Heart left ventricle (tissue), 16 donors: ENCODE results near the gene DCLRE1A. TPM values are rescaled to one million over a fixed set of nuclear protein-coding genes. Genes with fewer than 3 reads are reported as not detected.
"Not testable (repeated sequence)": the region's sequence is repeated elsewhere in the genome, so short reads cannot be mapped to it uniquely, and the experiment has no call there.

ENCODE experiments used
- ATAC-seq, 4 donors: fragments of 200-7000 bp; cut with Tn5 transposase; one replicate each; pipeline ENCODE4 v1.9.1; 2020 to 2022; ENCODE audit warnings: moderate library complexity in 4 of 4, mild to moderate bottlenecking in 3 of 4, moderate number of reproducible peaks in 1 of 4
- DNase-seq, 5 donors: peaks; one replicate each; pipeline ENCODE4 v3.0.0-alpha.2; 2020
- H3K27ac ChIP-seq, 12 donors: fragments of 200-600 bp; sonication (generic) in 4 of 12; one replicate each; pipeline versions ENCODE4 v1.5.0 to v1.8.0; 2016 to 2022; ENCODE audit warnings: mild to moderate bottlenecking in 2 of 12
- H3K27me3 ChIP-seq, 9 donors: fragments of 200-600 bp; sonication (generic) in 2 of 9; one replicate each; pipeline versions ENCODE4 v1.5.1 to v1.8.0; 2016 to 2022; ENCODE audit warnings: mild to moderate bottlenecking in 3 of 9
- H3K36me3 ChIP-seq, 9 donors: fragments of 200-600 bp; sonication (generic) in 2 of 9; one replicate each; pipeline versions ENCODE4 v1.5.0 to v1.8.0; 2018 to 2022; ENCODE audit warnings: mild to moderate bottlenecking in 2 of 9
- H3K4me1 ChIP-seq, 12 donors: fragments of 200-600 bp; sonication (generic) in 4 of 12; one replicate each; pipeline versions ENCODE4 v1.5.0 to v1.8.0; 2016 to 2022; ENCODE audit warnings: mild to moderate bottlenecking in 3 of 12
- H3K4me3 ChIP-seq, 12 donors: fragments of 200-600 bp; sonication (generic) in 4 of 12; one replicate each; pipeline versions ENCODE4 v1.5.0 to v1.8.0; 2017 to 2022; ENCODE audit warnings: mild to moderate bottlenecking in 9 of 12, moderate library complexity in 4 of 12
- H3K9me3 ChIP-seq, 12 donors: fragments of 200-600 bp; sonication (generic) in 4 of 12; one replicate each; pipeline versions ENCODE4 v1.5.0 to v1.8.0; 2016 to 2022; ENCODE audit warnings: mild to moderate bottlenecking in 1 of 12
- POLR2A ChIP-seq, 2 donors: fragments of 450-650 bp; IDR thresholded peaks; one replicate each; pipeline ENCODE4 v1.6.1; 2017; ENCODE audit warnings: antibody characterized with exemption in 2 of 2, mild to moderate bottlenecking in 2 of 2, moderate library complexity in 2 of 2
- WGBS, 4 donors: extraction: QIAGEN DNeasy Blood & Tissue Kit in 2 of 4; methylation state at CpG; one replicate each; pipeline versions ENCODE4 v1.1.5 to v1.1.7; 2013 to 2018; 5-methylcytosine and 5-hydroxymethylcytosine counted together
- intact Hi-C, 10 donors: fragments of 100-400 bp; cut with DNase I; formaldehyde crosslinking; loops; one replicate each; pipeline versions ENCODE4 v1.11.1 to v1.14.2; 2022
- polyA plus RNA-seq, 2 donors: library from polyadenylated mRNA; stranded (reverse); fragments of 200-250 nt; gene quantifications; one replicate each; pipeline ENCODE4 v1.2.3, GENCODE V29; 2013
- total RNA-seq, 9 donors: library from RNA; depleted of rRNA in 2 of 9; stranded (reverse); fragments of >200 nt in 2 of 9; fragmentation: NEBNext Ultra II Directional in 3 of 9; extraction: Animal tissue kit (Norgen Biotek cat#: 25700) in 3 of 9; gene quantifications; one replicate each; pipeline versions ENCODE4 v1.1.0 to v1.2.4, GENCODE V29; 2016 to 2023
- TF ChIP-seq, protein P1 (sequence below), 12 donors: fragments of 200-600 bp; sonication (generic) in 4 of 12; IDR thresholded peaks; one replicate each; pipeline versions ENCODE4 v1.5.0 to v1.8.0; 2018 to 2022; ENCODE audit warnings: antibody characterized with exemption in 12 of 12, mild to moderate bottlenecking in 5 of 12
- donor health status: ischemic (EF 13 %, LVEDD 7.1; RV severe dilation, severe dysfunction).
- donor health status: healthy with polysubstance abuse.
- donor health status: DM: no; HTN: yes; CAD: no.
- donor health status: DM: no; HTN: no; CAD: no.
- donor health status: ischemic (EF 25% LVEDD 6.9; RV normal size, moderate dysfunction).
- donor health status: ischemic (EF 25% LVEDD 5.7; RV mildly dilated, moderate dysfunction).
- donor health status: healthy.
- donor health status: DM: yes; HTN: yes; CAD: no.
- donor health status: ischemic (EF 35%, LVEDD 5.7; RV mildly dilated, moderate dysfunction).
- donor health status: nonischemic (EF 11% LVEDD 7.7; RV severe dilation, severe dysfunction).
- donor health status: DM: yes; HTN: yes; CAD: no.
- donor health status: PGD.
- donor health status: ischemic (EF 29% LVEDD 5.4; RV normal size, mild dysfunction).
- donor health status: nonischemic (EF 23%, LVEDD 6.1; RV moderate dilation, normal function).

DCLRE1A gene
- total and polyA plus RNA-seq, 11 donors: 3.5 to 8.5 (median 6.1) TPM

DNA sequence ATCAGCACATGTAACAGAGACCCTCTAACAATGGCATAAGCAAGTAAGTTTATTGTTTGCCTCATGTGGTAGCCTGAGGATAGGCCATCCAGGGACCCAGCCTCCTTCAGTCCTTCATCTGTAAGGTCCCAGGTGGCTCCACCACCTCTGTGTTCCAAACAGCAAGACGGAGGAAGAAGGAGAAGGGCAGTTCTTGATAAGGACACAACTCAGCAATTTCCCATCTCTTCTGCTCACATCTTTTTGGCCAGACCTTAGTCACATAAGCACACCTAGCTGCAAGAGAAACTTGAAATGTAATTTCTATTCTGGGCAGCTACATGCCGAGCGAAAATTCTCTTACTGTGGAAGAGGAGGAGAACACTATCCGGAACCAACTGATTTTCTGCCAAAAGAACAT lies 33.9 kb downstream of the DCLRE1A start:
- TF ChIP-seq, protein P1, sequence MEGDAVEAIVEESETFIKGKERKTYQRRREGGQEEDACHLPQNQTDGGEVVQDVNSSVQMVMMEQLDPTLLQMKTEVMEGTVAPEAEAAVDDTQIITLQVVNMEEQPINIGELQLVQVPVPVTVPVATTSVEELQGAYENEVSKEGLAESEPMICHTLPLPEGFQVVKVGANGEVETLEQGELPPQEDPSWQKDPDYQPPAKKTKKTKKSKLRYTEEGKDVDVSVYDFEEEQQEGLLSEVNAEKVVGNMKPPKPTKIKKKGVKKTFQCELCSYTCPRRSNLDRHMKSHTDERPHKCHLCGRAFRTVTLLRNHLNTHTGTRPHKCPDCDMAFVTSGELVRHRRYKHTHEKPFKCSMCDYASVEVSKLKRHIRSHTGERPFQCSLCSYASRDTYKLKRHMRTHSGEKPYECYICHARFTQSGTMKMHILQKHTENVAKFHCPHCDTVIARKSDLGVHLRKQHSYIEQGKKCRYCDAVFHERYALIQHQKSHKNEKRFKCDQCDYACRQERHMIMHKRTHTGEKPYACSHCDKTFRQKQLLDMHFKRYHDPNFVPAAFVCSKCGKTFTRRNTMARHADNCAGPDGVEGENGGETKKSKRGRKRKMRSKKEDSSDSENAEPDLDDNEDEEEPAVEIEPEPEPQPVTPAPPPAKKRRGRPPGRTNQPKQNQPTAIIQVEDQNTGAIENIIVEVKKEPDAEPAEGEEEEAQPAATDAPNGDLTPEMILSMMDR (IDR thresholded peaks at IDR 0.05): no peak
- no peak for TF ChIP-seq POLR2A (IDR thresholded peaks at IDR 0.05)

GRCh38 chr10:113814700-113815099 lies 39.2 kb downstream of the DCLRE1A start:
- intact Hi-C loops, H3K4me3 ChIP-seq, H3K27me3 ChIP-seq, H3K36me3 ChIP-seq, H3K9me3 ChIP-seq, H3K27ac ChIP-seq, ATAC-seq, DNase-seq: not testable (repeated sequence)
- peaks cover 0 to 12% (median 0%) of the 10 kb centered on the region in 12 donors for H3K4me1 ChIP-seq
- WGBS, 4 donors: 92 to 100% (median 97%) methylated on average over 1 of the region's 1 CpG

More for the DNA sequence above, 33.9 kb downstream of the DCLRE1A start:
- intact Hi-C loops: no loop called here
- Histone ChIP-seq H3K27me3 (no peaks in the 10 kb centered on the region), H3K36me3 (no peaks in the 10 kb centered on the region), H3K27ac (no peak overlapping the region), H3K4me1 (peaks cover 0 to 13% (median 0%) of the 10 kb centered on the region in 12 donors), H3K4me3 (no peak overlapping the region), H3K9me3 (no peaks in the 10 kb centered on the region)
- 74 to 86% (median 77%) methylated on average over 4 of the region's 4 CpGs for WGBS, 4 donors
- DNase-seq (no peak), ATAC-seq (no peak)

GRCh38 chr10:113808168-113808567 lies 45.7 kb downstream of the DCLRE1A start:
- Histone ChIP-seq H3K36me3 (no peaks in the 10 kb centered on the region), H3K27ac (no peak overlapping the region), H3K4me3 (no peak overlapping the region), H3K27me3 (peaks cover 0 to 8% (median 0%) of the 10 kb centered on the region in 9 donors), H3K9me3 (no peaks in the 10 kb centered on the region), H3K4me1 (no peaks in the 10 kb centered on the region)
- ATAC-seq (no peak), DNase-seq (no peak)
- TF ChIP-seq, protein P1 (IDR thresholded peaks at IDR 0.05): no peak
- TF ChIP-seq POLR2A (IDR thresholded peaks at IDR 0.05): no peak
- intact Hi-C loops: no loop called here
- 81 to 89% (median 85%) methylated on average over 3 of the region's 3 CpGs for WGBS, 4 donors

GRCh38 chr10:113806503-113806902 lies 47.4 kb downstream of the DCLRE1A start:
- 92 to 97% (median 93%) methylated on average over 4 of the region's 4 CpGs for WGBS, 4 donors
- intact Hi-C loops: no loop called here
- no peaks in the 10 kb centered on the region for H3K4me1 ChIP-seq

More at GRCh38 chr10:113806503-113806902, 47.4 kb downstream of the DCLRE1A start:
- Histone ChIP-seq H3K27ac (no peak overlapping the region), H3K27me3 (peaks cover 0 to 8% (median 0%) of the 10 kb centered on the region in 9 donors), H3K4me3 (no peak overlapping the region), H3K9me3 (no peaks in the 10 kb centered on the region), H3K36me3 (no peaks in the 10 kb centered on the region)
- DNase-seq (no peak), ATAC-seq (no peak)
- no peak for TF ChIP-seq POLR2A (IDR thresholded peaks at IDR 0.05)
- TF ChIP-seq, protein P1 (IDR thresholded peaks at IDR 0.05): no peak
